Calu3 (cell line): ENCODE measurements around the gene AGO4. TPM values are rescaled to one million over a fixed set of nuclear protein-coding genes. Genes with fewer than 3 reads are reported as not detected.

Experiments
- BruUV-seq: library from RNA; stranded (reverse); fragments of 400-500 nt; replicated peaks from 2 replicates; lab custom pipeline; 2021; lab: Mats Ljungman, UMichigan
- CTCF ChIA-PET: fragments of 300-600 bp; sonication (Branson Sonifier 250); formaldehyde crosslinking; loops from one replicate; lab custom pipeline; 2022; ENCODE audit warnings: antibody characterized with exemption; lab: Charles Lee
- DNase-seq: peaks from one replicate; pipeline ENCODE4 v3.0.0; 2022
- H3K27ac Mint-ChIP-seq: one replicate; pipeline ENCODE4 v1.8.0; 2022; ENCODE audit warnings: mixed read lengths; ENCODE audit not compliant: unreplicated experiment
- H3K27me3 Mint-ChIP-seq: one replicate; pipeline ENCODE4 v1.8.0; 2022; ENCODE audit warnings: mixed read lengths; ENCODE audit not compliant: unreplicated experiment
- H3K36me3 Mint-ChIP-seq: one replicate; pipeline ENCODE4 v1.8.0; 2022; ENCODE audit warnings: mild to moderate bottlenecking, moderate library complexity, mixed read lengths; ENCODE audit not compliant: insufficient read depth, unreplicated experiment
- H3K4me1 Mint-ChIP-seq: one replicate; pipeline ENCODE4 v1.8.0; 2022; ENCODE audit warnings: mild to moderate bottlenecking, low read depth, mixed read lengths; ENCODE audit not compliant: unreplicated experiment
- H3K4me3 Mint-ChIP-seq: one replicate; pipeline ENCODE4 v1.8.0; 2022; ENCODE audit warnings: mild to moderate bottlenecking, low read depth, moderate library complexity, mixed read lengths; ENCODE audit not compliant: unreplicated experiment
- H3K9me3 Mint-ChIP-seq: one replicate; pipeline ENCODE4 v1.8.0; 2022; ENCODE audit warnings: low read depth, mixed read lengths; ENCODE audit not compliant: unreplicated experiment
- intact Hi-C: fragments of 100-400 bp; cut with micrococcal nuclease; formaldehyde crosslinking; loops from one replicate; pipeline ENCODE4 v1.10.0; 2022; ENCODE audit not compliant: unreplicated experiment
- total RNA-seq: library from RNA; stranded (reverse); gene quantifications from 2 replicates; pipeline ENCODE4 v1.2.3, GENCODE V29; 2022
- TF ChIP-seq, protein P1 (sequence below): fragments of 200-600 bp; IDR thresholded peaks from one replicate; pipeline ENCODE4 v1.8.0; 2022; ENCODE audit warnings: antibody characterized with exemption; ENCODE audit not compliant: unreplicated experiment

AGO4 gene
- total RNA-seq, 1 experiment from 2014 or later: 8.3 TPM

DNA sequence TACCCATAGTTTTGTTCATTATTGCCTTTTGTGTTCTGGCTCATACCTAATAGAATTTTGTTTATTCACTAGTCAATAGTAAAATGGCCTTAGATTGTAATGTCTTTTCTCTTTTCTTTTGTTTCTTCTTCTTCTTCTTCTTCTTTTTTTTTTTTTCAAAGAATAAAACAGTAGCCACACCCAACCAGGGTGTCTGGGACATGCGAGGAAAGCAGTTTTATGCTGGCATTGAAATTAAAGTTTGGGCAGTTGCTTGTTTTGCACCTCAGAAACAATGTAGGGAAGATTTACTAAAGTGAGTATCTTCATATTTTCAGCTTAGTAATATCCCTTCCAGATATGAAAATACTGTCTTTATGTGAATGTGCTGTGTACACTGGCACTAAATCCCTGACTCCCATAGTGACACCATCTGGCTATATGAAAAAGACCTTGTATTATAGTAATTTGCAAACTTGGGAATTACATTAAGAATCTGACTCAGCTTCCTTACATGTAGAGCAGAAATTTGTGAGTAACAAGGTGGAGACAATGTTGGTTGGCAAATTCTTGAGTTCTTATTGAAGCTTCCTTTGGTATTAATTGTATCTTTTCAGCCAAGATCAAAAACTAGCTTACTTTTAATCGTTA, 24.6 kb downstream of the AGO4 start:
- H3K36me3 Mint-ChIP-seq: peaks cover 13% of the 10 kb centered on the region
- BruUV-seq: no TSS peak
- H3K9me3 Mint-ChIP-seq: no peaks in the 10 kb centered on the region
- H3K27me3 Mint-ChIP-seq: no peaks in the 10 kb centered on the region
- intact Hi-C loops: no loop called here
- CTCF ChIA-PET: interaction anchor here (0.8 kb wide), 1 partner anchor 10 kb away, joined by 3 read pairs; no protein-coding TSS in a partner anchor
- no peaks in the 10 kb centered on the region for H3K4me1 Mint-ChIP-seq
- DNase-seq: no peak
- H3K27ac Mint-ChIP-seq: no peak overlapping the region
- TF ChIP-seq, protein P1, sequence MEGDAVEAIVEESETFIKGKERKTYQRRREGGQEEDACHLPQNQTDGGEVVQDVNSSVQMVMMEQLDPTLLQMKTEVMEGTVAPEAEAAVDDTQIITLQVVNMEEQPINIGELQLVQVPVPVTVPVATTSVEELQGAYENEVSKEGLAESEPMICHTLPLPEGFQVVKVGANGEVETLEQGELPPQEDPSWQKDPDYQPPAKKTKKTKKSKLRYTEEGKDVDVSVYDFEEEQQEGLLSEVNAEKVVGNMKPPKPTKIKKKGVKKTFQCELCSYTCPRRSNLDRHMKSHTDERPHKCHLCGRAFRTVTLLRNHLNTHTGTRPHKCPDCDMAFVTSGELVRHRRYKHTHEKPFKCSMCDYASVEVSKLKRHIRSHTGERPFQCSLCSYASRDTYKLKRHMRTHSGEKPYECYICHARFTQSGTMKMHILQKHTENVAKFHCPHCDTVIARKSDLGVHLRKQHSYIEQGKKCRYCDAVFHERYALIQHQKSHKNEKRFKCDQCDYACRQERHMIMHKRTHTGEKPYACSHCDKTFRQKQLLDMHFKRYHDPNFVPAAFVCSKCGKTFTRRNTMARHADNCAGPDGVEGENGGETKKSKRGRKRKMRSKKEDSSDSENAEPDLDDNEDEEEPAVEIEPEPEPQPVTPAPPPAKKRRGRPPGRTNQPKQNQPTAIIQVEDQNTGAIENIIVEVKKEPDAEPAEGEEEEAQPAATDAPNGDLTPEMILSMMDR: no peak
- H3K4me3 Mint-ChIP-seq: no peak overlapping the region

DNA sequence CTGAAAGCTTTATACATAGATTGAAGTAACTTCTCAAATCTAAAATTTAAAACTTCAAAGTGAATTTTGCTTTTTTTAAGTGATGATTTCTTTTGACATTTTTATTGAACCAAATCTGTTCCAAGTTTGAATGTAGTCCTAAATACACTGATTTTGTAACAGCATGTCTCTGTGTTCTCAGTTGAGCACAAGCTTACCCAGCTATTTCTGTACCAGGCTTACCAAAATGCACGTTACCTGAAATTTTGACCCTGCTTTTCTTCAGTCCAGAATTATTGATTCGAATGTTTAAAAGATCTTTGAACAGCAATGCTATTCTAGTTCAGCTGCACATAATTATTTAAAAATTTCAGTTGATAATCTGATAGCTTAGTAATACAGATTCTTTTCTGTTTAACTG, 25.6 kb downstream of the AGO4 start:
- Mint-ChIP-seq H3K4me3 (no peak overlapping the region), H3K4me1 (no peaks in the 10 kb centered on the region), H3K27ac (no peak overlapping the region), H3K27me3 (no peaks in the 10 kb centered on the region), H3K36me3 (peaks cover 13% of the 10 kb centered on the region), H3K9me3 (no peaks in the 10 kb centered on the region)
- no TSS peak for BruUV-seq
- TF ChIP-seq, protein P1: no peak
- CTCF ChIA-PET: no interaction called here
- intact Hi-C loops: no loop called here
- DNase-seq: no peak

DNA sequence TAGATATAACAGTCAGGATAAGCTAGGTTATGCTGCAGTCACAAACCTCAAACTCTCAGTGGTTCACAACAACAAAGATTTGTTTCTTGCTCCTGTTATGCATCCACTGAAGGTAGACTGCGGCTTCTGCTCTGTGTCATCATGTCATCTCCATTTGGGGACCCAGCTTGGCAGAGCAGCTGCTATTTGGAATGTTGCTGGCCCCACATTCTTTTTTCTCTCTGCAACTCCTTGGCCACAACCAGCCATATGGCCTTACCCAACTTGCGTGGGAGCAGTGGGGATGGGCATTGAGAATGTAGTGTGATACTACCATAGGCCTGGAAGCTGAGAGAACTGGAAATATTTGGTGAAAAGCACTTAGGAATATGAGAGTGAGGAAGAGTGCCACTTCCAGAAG, 26.4 kb downstream of the AGO4 start:
- Mint-ChIP-seq H3K27me3 (no peaks in the 10 kb centered on the region), H3K4me1 (no peaks in the 10 kb centered on the region), H3K4me3 (no peak overlapping the region), H3K36me3 (peaks cover 13% of the 10 kb centered on the region), H3K9me3 (no peaks in the 10 kb centered on the region), H3K27ac (no peak overlapping the region)
- TF ChIP-seq, protein P1: no peak
- intact Hi-C loops: no loop called here
- CTCF ChIA-PET: interaction anchor here (0.5 kb wide), 1 partner anchor 13 kb away, joined by 3 read pairs; no protein-coding TSS in a partner anchor
- no TSS peak for BruUV-seq
- no peak for DNase-seq

DNA sequence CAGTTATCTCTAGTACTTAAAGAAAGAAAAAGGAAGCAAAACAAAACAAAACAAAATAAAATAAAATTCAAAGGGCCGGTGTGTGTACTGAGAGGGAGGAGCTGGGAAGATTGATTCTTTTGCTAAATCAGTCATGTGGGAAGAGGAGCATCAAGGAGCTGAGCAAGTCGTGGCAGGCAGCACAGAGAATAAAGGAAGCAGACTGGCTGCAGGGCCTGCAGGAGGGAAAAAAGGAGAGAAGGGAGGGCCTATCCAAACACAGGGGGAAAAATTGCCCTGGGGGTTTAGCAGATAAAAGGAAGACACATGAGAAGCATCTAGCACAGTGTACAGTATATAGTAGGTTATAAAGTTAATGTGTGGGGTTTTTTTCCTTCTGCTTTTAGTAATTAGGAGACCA, 27.6 kb downstream of the AGO4 start:
- no TSS peak for BruUV-seq

More for the DNA sequence above, 27.6 kb downstream of the AGO4 start:
- no peak for DNase-seq
- Mint-ChIP-seq H3K4me1 (no peaks in the 10 kb centered on the region), H3K27ac (no peak overlapping the region), H3K4me3 (no peak overlapping the region), H3K36me3 (peaks cover 13% of the 10 kb centered on the region), H3K9me3 (no peaks in the 10 kb centered on the region), H3K27me3 (no peaks in the 10 kb centered on the region)
- TF ChIP-seq, protein P1: no peak
- intact Hi-C loops: no loop called here
- CTCF ChIA-PET: no interaction called here
